OCI-LY1 (cell line): ENCODE results near the gene SCN1B.

Source experiments
- H2AFZ ChIP-seq: fragments of 200-600 bp; sonication (generic), shearing (Covaris generic); 2 replicates; pipeline ENCODE4 v1.6.0; 2014; ENCODE audit warnings: antibody characterized with exemption, mild to moderate bottlenecking, low read length
- H3F3A ChIP-seq: fragments of 200-600 bp; sonication (generic), shearing (Covaris generic); 2 replicates; pipeline ENCODE4 v1.6.0; 2014; ENCODE audit warnings: mild to moderate bottlenecking, antibody characterized with exemption, low read length, moderate library complexity; ENCODE audit not compliant: insufficient read depth
- H3K27ac ChIP-seq: fragments of 200-600 bp; sonication (generic); 2 replicates; pipeline ENCODE4 v1.5.1; 2014; ENCODE audit warnings: low read length, mixed run types, mild to moderate bottlenecking, low read depth; ENCODE audit not compliant: poor library complexity, severe bottlenecking
- H3K27me3 ChIP-seq: fragments of 200-600 bp; sonication (generic); 2 replicates; pipeline ENCODE4 v1.6.0; 2014; ENCODE audit warnings: antibody characterized with exemption, mild to moderate bottlenecking, low read length, moderate library complexity; ENCODE audit not compliant: insufficient read depth
- H3K36me3 ChIP-seq: fragments of 200-600 bp; sonication (generic); 2 replicates; pipeline ENCODE4 v1.6.1; 2014; ENCODE audit warnings: mild to moderate bottlenecking, antibody characterized with exemption, low read length, moderate library complexity, mixed read lengths; ENCODE audit not compliant: insufficient read depth
- H3K4me1 ChIP-seq: fragments of 200-600 bp; sonication (generic); 2 replicates; pipeline ENCODE4 v1.5.1; 2014; ENCODE audit warnings: mild to moderate bottlenecking, low read length, moderate library complexity; ENCODE audit not compliant: insufficient read depth, severe bottlenecking
- H3K4me2 ChIP-seq: fragments of 200-600 bp; sonication (generic), shearing (Covaris generic); 2 replicates; pipeline ENCODE4 v1.6.1; 2014; ENCODE audit warnings: low read length
- H3K4me3 ChIP-seq: fragments of 200-600 bp; sonication (generic); 2 replicates; pipeline ENCODE4 v1.5.1; 2014; ENCODE audit warnings: low read length, low read depth, mild to moderate bottlenecking, mixed read lengths; ENCODE audit not compliant: poor library complexity, severe bottlenecking
- H3K79me2 ChIP-seq: fragments of 200-600 bp; shearing (Covaris generic); 2 replicates; pipeline ENCODE4 v1.6.1; 2016; ENCODE audit warnings: mixed run types, low read length, mixed read lengths; ENCODE audit not compliant: insufficient read depth
- H3K9ac ChIP-seq: fragments of 200-600 bp; sonication (generic), shearing (Covaris generic); 2 replicates; pipeline ENCODE4 v1.6.1; 2014; ENCODE audit warnings: mild to moderate bottlenecking, low read length, mixed read lengths
- H3K9me2 ChIP-seq: fragments of 200-600 bp; sonication (generic), shearing (Covaris generic); 2 replicates; pipeline ENCODE4 v1.6.1; 2014; ENCODE audit warnings: low read depth, mild to moderate bottlenecking, low read length, mixed read lengths
- H3K9me3 ChIP-seq: fragments of 200-600 bp; shearing (Covaris generic); 2 replicates; pipeline ENCODE4 v1.6.1; 2014; ENCODE audit warnings: low read length, mixed read lengths
- H4K20me1 ChIP-seq: fragments of 200-600 bp; sonication (generic), shearing (Covaris generic); 2 replicates; pipeline ENCODE4 v1.6.0; 2016; ENCODE audit warnings: mild to moderate bottlenecking, low read length; ENCODE audit not compliant: insufficient read depth
- CTCF ChIP-seq: fragments of 200-600 bp; sonication (generic), shearing (Covaris generic); IDR thresholded peaks from 2 replicates; pipeline ENCODE4 v1.5.1; 2017; ENCODE audit warnings: mild to moderate bottlenecking, antibody characterized with exemption, low read length, moderate library complexity, mixed read lengths
- EZH2 ChIP-seq: fragments of 200-600 bp; sonication (generic), shearing (Covaris generic); IDR thresholded peaks from 2 replicates; pipeline ENCODE4 v1.8.0; 2017; ENCODE audit warnings: borderline replicate concordance, mixed run types, mild to moderate bottlenecking, antibody characterized with exemption, low read length, moderate library complexity, mixed read lengths

The SCN1B gene

GRCh38 chr19:35021596-35021995 lies 8.7 kb upstream of the SCN1B start:
- Histone ChIP-seq H3K9me3 (no peaks in the 10 kb centered on the region), H3K27ac (no peak overlapping the region), H3K79me2 (no peaks in the 10 kb centered on the region), H3K4me1 (no peaks in the 10 kb centered on the region), H2AFZ (no peak overlapping the region), H3K4me3 (no peak overlapping the region), H3K27me3 (no peaks in the 10 kb centered on the region), H3F3A (no peaks in the 10 kb centered on the region), H3K4me2 (no peak overlapping the region), H3K9ac (no peak overlapping the region), H3K9me2 (no peaks in the 10 kb centered on the region), H4K20me1 (no peaks in the 10 kb centered on the region), H3K36me3 (peaks cover 94% of the 10 kb centered on the region)
- no peak for TF ChIP-seq CTCF
- no peak for TF ChIP-seq EZH2

DNA sequence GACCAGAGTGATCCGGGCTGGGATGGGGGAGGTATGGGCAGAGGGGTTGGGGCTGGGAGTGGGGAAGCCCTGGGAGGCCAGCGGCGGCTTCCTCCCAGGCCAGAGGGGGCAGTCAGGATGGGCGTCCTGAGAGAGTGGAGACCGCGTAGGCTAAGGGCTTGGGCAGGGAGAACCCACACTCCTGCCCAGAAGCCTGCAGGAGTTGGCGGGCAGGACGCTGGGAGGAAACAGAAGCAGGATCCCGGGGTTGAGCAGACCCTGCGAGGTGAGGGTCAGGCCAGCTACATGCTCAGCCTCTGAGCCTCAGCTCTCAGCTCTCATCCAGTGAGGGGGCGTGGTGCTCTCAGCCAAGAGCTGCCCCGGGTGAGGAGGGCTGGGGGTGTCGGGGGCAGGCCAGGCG lies 7.8 kb upstream of the SCN1B start:
- no peaks in the 10 kb centered on the region for H3K4me1 ChIP-seq
- H3K9ac ChIP-seq = no peak overlapping the region
- H3K4me3 ChIP-seq = no peak overlapping the region
- no peaks in the 10 kb centered on the region for H3F3A ChIP-seq
- H3K9me3 ChIP-seq = no peaks in the 10 kb centered on the region
- no peak overlapping the region for H3K4me2 ChIP-seq
- H2AFZ ChIP-seq = no peak overlapping the region
- H3K27ac ChIP-seq = no peak overlapping the region
- peaks cover 94% of the 10 kb centered on the region for H3K36me3 ChIP-seq
- no peaks in the 10 kb centered on the region for H3K79me2 ChIP-seq
- TF ChIP-seq CTCF (no peak), EZH2 (no peak)
- H3K9me2 ChIP-seq = no peaks in the 10 kb centered on the region
- no peaks in the 10 kb centered on the region for H3K27me3 ChIP-seq
- H4K20me1 ChIP-seq = no peaks in the 10 kb centered on the region

GRCh38 chr19:35023428-35023827 lies 6.8 kb upstream of the SCN1B start:
- Histone ChIP-seq H2AFZ (no peak overlapping the region), H3K79me2 (no peaks in the 10 kb centered on the region), H3K36me3 (peaks cover 97% of the 10 kb centered on the region), H3K4me3 (no peak overlapping the region), H3K4me2 (no peak overlapping the region), H3K9me2 (no peaks in the 10 kb centered on the region), H3K9me3 (no peaks in the 10 kb centered on the region), H4K20me1 (no peaks in the 10 kb centered on the region), H3K27ac (no peak overlapping the region), H3K9ac (no peak overlapping the region), H3K27me3 (no peaks in the 10 kb centered on the region), H3F3A (no peaks in the 10 kb centered on the region), H3K4me1 (no peaks in the 10 kb centered on the region)
- TF ChIP-seq CTCF (no peak), EZH2 (no peak)
